ENCODE results near the gene DNASE1L1.

The DNASE1L1 gene

GRCh38 chrX:154432210-154432609 is 23.2 kb upstream of the DNASE1L1 start:
- H3K4me3 ChIP-seq (ENCODE audit: low read depth in 1 of 2, low read length in 2 of 2): no peak overlapping the region
- no peaks in the 10 kb centered on the region for H3K9me3 ChIP-seq (ENCODE audit: insufficient read depth, low read length, severe bottlenecking)
- no peaks in the 10 kb centered on the region for H3K27me3 ChIP-seq (ENCODE audit: insufficient read depth, low read length, poor library complexity)
- ATAC-seq (ENCODE audit: insufficient read depth, low read depth) (no peak), DNase-seq (no peak)
- no peak overlapping the region for H3K9ac ChIP-seq (ENCODE audit: low read depth, low read length)
- no peak for TF ChIP-seq CTCF (IDR thresholded peaks at IDR 0.05; ENCODE audit: borderline replicate concordance, extremely low read depth, low read length, poor library complexity, severe bottlenecking)
- no peak for TF ChIP-seq EZH2 (IDR thresholded peaks at IDR 0.05; ENCODE audit: borderline replicate concordance, low read depth, low read length, severe bottlenecking)
- H3K36me3 ChIP-seq (ENCODE audit: insufficient read depth, low read length): peaks cover 45% of the 10 kb centered on the region
- no peak overlapping the region for H3K4me2 ChIP-seq (ENCODE audit: insufficient read depth, low read length)
- peaks cover 30% of the 10 kb centered on the region for H3K79me2 ChIP-seq (ENCODE audit: insufficient read depth, low read length)
- H4K20me1 ChIP-seq (ENCODE audit: insufficient read depth, low read length): no peaks in the 10 kb centered on the region
- no peak overlapping the region for H3K27ac ChIP-seq (ENCODE audit: low read length)
- H3K4me1 ChIP-seq (ENCODE audit: insufficient read depth, low read length): peaks cover 38% of the 10 kb centered on the region
- H2AFZ ChIP-seq (ENCODE audit: low read depth, low read length): no peak overlapping the region

- no peaks in the 10 kb centered on the region for H3K27me3 ChIP-seq (ENCODE audit: insufficient read depth, low read length, poor library complexity)
- TF ChIP-seq CTCF (IDR thresholded peaks at IDR 0.05; ENCODE audit: borderline replicate concordance, extremely low read depth, low read length, poor library complexity, severe bottlenecking): no peak
- H2AFZ ChIP-seq (ENCODE audit: low read depth, low read length): no peak overlapping the region
- peaks cover 41% of the 10 kb centered on the region for H3K4me1 ChIP-seq (ENCODE audit: insufficient read depth, low read length)
- H3K79me2 ChIP-seq (ENCODE audit: insufficient read depth, low read length): peaks cover 30% of the 10 kb centered on the region
- ATAC-seq (ENCODE audit: insufficient read depth, low read depth): no peak
- H4K20me1 ChIP-seq (ENCODE audit: insufficient read depth, low read length): no peaks in the 10 kb centered on the region
- H3K36me3 ChIP-seq (ENCODE audit: insufficient read depth, low read length): peaks cover 45% of the 10 kb centered on the region
- no peak for DNase-seq
- no peak overlapping the region for H3K9ac ChIP-seq (ENCODE audit: low read depth, low read length)
- no peak overlapping the region for H3K27ac ChIP-seq (ENCODE audit: low read length)
- no peaks in the 10 kb centered on the region for H3K9me3 ChIP-seq (ENCODE audit: insufficient read depth, low read length, severe bottlenecking)
- no peak overlapping the region for H3K4me3 ChIP-seq (ENCODE audit: low read depth in 1 of 2, low read length in 2 of 2)
- H3K4me2 ChIP-seq (ENCODE audit: insufficient read depth, low read length): no peak overlapping the region
These were observed 22.3 kb upstream of the DNASE1L1 start for GRCh38 chrX:154431341-154431740.

GRCh38 chrX:154430916-154431315 is 21.9 kb upstream of the DNASE1L1 start:
- Histone ChIP-seq H3K4me1 (ENCODE audit: insufficient read depth, low read length) (peaks cover 38% of the 10 kb centered on the region), H3K27me3 (ENCODE audit: insufficient read depth, low read length, poor library complexity) (no peaks in the 10 kb centered on the region), H3K4me2 (ENCODE audit: insufficient read depth, low read length) (no peak overlapping the region), H3K36me3 (ENCODE audit: insufficient read depth, low read length) (peaks cover 44% of the 10 kb centered on the region), H3K4me3 (ENCODE audit: low read depth in 1 of 2, low read length in 2 of 2) (no peak overlapping the region), H3K9ac (ENCODE audit: low read depth, low read length) (no peak overlapping the region), H3K27ac (ENCODE audit: low read length) (no peak overlapping the region), H4K20me1 (ENCODE audit: insufficient read depth, low read length) (no peaks in the 10 kb centered on the region), H3K9me3 (ENCODE audit: insufficient read depth, low read length, severe bottlenecking) (no peaks in the 10 kb centered on the region), H2AFZ (ENCODE audit: low read depth, low read length) (no peak overlapping the region), H3K79me2 (ENCODE audit: insufficient read depth, low read length) (peaks cover 30% of the 10 kb centered on the region)
- no peak for ATAC-seq (ENCODE audit: insufficient read depth, low read depth)
- DNase-seq: no peak
- TF ChIP-seq EZH2 (IDR thresholded peaks at IDR 0.05; ENCODE audit: borderline replicate concordance, low read depth, low read length, severe bottlenecking) (no peak), CTCF (IDR thresholded peaks at IDR 0.05; ENCODE audit: borderline replicate concordance, extremely low read depth, low read length, poor library complexity, severe bottlenecking) (no peak)

- no peak for DNase-seq
- no peak for TF ChIP-seq EZH2 (IDR thresholded peaks at IDR 0.05; ENCODE audit: borderline replicate concordance, low read depth, low read length, severe bottlenecking)
- TF ChIP-seq CTCF (IDR thresholded peaks at IDR 0.05; ENCODE audit: borderline replicate concordance, extremely low read depth, low read length, poor library complexity, severe bottlenecking): no peak
These were observed 21.4 kb upstream of the DNASE1L1 start for GRCh38 chrX:154430479-154430878.

More at GRCh38 chrX:154430479-154430878, 21.4 kb upstream of the DNASE1L1 start:
- no peaks in the 10 kb centered on the region for H3K9me3 ChIP-seq (ENCODE audit: insufficient read depth, low read length, severe bottlenecking)
- peaks cover 30% of the 10 kb centered on the region for H3K79me2 ChIP-seq (ENCODE audit: insufficient read depth, low read length)
- H3K4me3 ChIP-seq (ENCODE audit: low read depth in 1 of 2, low read length in 2 of 2): no peak overlapping the region
- H4K20me1 ChIP-seq (ENCODE audit: insufficient read depth, low read length): no peaks in the 10 kb centered on the region
- H3K27me3 ChIP-seq (ENCODE audit: insufficient read depth, low read length, poor library complexity): no peaks in the 10 kb centered on the region
- no peak overlapping the region for H3K9ac ChIP-seq (ENCODE audit: low read depth, low read length)
- H3K4me2 ChIP-seq (ENCODE audit: insufficient read depth, low read length): no peak overlapping the region; the same call in 1 of the 2 replicates
- peaks cover 39% of the 10 kb centered on the region for H3K36me3 ChIP-seq (ENCODE audit: insufficient read depth, low read length)
- no peak overlapping the region for H3K27ac ChIP-seq (ENCODE audit: low read length)
- no peak for ATAC-seq (ENCODE audit: insufficient read depth, low read depth)
- no peak overlapping the region for H2AFZ ChIP-seq (ENCODE audit: low read depth, low read length)
- H3K4me1 ChIP-seq (ENCODE audit: insufficient read depth, low read length): peaks cover 34% of the 10 kb centered on the region

All from DND-41 (cell line).